HCT116 (cell line): Measurements from ENCODE around the gene GARNL3.

Experiments
- CBX3 ChIP-seq: IDR thresholded peaks from 2 replicates; pipeline ENCODE4 v1.6.1; 2012; ENCODE audit warnings: low read depth
- CTCF ChIP-seq, 3 experiments: fragments of 200-600 bp in 1 of 3; sonication (generic) in 1 of 3; IDR thresholded peaks in 2 of 3; conservative IDR thresholded peaks in 1 of 3; 2 replicates each; pipeline ENCODE4 v1.5.1; 2012 to 2017; ENCODE audit warnings: low read depth in 2 of 3, low read length in 2 of 3, antibody characterized with exemption in 1 of 3, borderline replicate concordance in 1 of 3, control low read depth in 1 of 3, mild to moderate bottlenecking in 1 of 3, mixed read lengths in 1 of 3, mixed run types in 1 of 3, moderate library complexity in 1 of 3; ENCODE audit not compliant: insufficient read depth in 1 of 3
- EZH2 ChIP-seq: fragments of 200-600 bp; sonication (generic); IDR thresholded peaks from 2 replicates; pipeline ENCODE4 v1.6.1; 2017; ENCODE audit warnings: antibody characterized with exemption, mixed run types
- POLR2A ChIP-seq: IDR thresholded peaks from 2 replicates; pipeline ENCODE4 v1.7.0; 2011; ENCODE audit warnings: borderline replicate concordance; ENCODE audit not compliant: insufficient read depth, insufficient read length; ENCODE audit errors: extremely low read depth
- RAD21 ChIP-seq: IDR thresholded peaks from 2 replicates; pipeline ENCODE4 v1.6.1; 2012; ENCODE audit warnings: low read depth, mild to moderate bottlenecking
- REST ChIP-seq: IDR thresholded peaks from 2 replicates; pipeline ENCODE4 v1.6.1; 2012; ENCODE audit warnings: low read depth
- SP1 ChIP-seq: IDR thresholded peaks from 2 replicates; pipeline ENCODE4 v1.6.1; 2012; ENCODE audit warnings: low read depth
- ZBTB33 ChIP-seq: IDR thresholded peaks from 2 replicates; pipeline ENCODE4 v1.6.1; 2011; ENCODE audit warnings: mild to moderate bottlenecking, low read length, moderate library complexity; ENCODE audit not compliant: insufficient replicate concordance; ENCODE audit errors: extremely low read depth
- ZNF274 ChIP-seq: fragments of 200-500 bp; sonication (Bioruptor generic); IDR thresholded peaks from 2 replicates; pipeline ENCODE4 v1.6.1; 2014; ENCODE audit warnings: mild to moderate bottlenecking, low read depth, low read length, inconsistent platforms

- TF ChIP-seq EZH2: no peak
- TF ChIP-seq CBX3: peak; percentile 61; the same call in 1 of the 2 replicates
- TF ChIP-seq CTCF (IDR thresholded peaks at IDR 0.05 in 2 of 3, conservative IDR thresholded peaks at IDR 0.05 in 1 of 3; ENCODE audit: borderline replicate concordance in 1 of 3, insufficient read depth in 1 of 3, low read depth in 2 of 3, low read length in 2 of 3): no peak
- no peak for TF ChIP-seq RAD21
- TF ChIP-seq REST: no peak
- TF ChIP-seq ZNF274: no peak
- no peak for TF ChIP-seq ZBTB33
- no peak for TF ChIP-seq POLR2A
- TF ChIP-seq SP1: peak; percentile 74
Observed at GRCh38 chr9:127336506-127337352, 72.2 kb downstream of the GARNL3 start.
